GM10248 (cell line): ENCODE measurements around the gene MGAT1.

Experiments used
- CTCF ChIA-PET: fragments of 300-600 bp; sonication (Branson Sonifier 250); formaldehyde crosslinking; extraction: SDS; loops from one replicate; lab custom pipeline; 2021; ENCODE audit warnings: antibody characterized with exemption; lab: Yijun Ruan, JAX
- POLR2A ChIA-PET: fragments of 350-650 bp; sonication (Branson Sonifier 250); formaldehyde crosslinking; extraction: SDS; loops from one replicate; lab custom pipeline; 2020; ENCODE audit warnings: antibody characterized with exemption; lab: Yijun Ruan, JAX
- DNase-seq: peaks from one replicate; pipeline ENCODE4 v3.0.0; 2012; ENCODE audit errors: extremely low spot score
- TF ChIP-seq, protein P1 (sequence below): IDR thresholded peaks from 2 replicates; pipeline ENCODE4 v1.5.1; 2012; ENCODE audit warnings: mild to moderate bottlenecking, low read depth; ENCODE audit errors: extremely low read depth, missing control alignments, control extremely low read depth

The MGAT1 gene

DNA sequence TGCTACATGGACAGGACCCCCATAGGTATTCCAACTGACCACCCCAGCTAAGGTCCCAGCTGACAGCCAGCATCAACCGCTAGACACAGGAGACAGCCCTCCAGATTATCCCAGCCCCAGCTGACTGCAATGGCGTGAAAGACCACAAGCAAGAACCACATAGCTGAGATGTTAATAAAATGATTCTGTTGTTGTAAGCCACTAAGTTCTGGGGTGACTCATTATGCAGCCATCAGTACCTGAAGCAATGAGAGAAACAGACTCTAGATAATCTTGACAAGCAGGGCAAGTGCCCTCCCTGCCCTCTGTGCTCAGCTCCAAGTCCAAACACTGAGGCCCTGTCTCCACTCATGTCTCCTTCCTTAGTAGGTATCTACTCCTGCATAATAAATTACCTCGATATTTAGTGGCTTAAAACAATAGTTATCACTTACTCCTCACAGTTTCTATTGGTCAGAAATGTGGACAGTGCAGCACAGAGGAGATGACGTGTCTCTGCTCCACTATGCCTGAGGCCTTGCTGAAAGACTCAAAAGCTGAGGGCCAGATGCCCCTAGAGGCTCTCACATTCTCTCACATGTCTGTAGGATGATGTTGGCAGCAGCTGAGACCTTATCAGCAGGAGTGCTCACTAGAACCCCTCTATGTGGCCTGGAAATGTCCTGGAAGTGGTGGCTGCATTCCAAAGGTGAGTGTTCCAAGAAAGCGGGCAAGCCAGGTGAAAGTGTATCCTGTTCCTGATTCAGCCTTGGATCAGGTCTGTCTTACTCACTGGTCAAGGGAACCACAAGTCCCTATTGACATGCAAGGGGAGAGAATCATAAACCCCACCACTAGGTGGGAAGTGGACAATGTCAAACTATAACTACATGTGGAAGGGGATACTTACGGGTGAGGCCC, 2.5 kb downstream of the MGAT1 start:
- TF ChIP-seq, protein P1, sequence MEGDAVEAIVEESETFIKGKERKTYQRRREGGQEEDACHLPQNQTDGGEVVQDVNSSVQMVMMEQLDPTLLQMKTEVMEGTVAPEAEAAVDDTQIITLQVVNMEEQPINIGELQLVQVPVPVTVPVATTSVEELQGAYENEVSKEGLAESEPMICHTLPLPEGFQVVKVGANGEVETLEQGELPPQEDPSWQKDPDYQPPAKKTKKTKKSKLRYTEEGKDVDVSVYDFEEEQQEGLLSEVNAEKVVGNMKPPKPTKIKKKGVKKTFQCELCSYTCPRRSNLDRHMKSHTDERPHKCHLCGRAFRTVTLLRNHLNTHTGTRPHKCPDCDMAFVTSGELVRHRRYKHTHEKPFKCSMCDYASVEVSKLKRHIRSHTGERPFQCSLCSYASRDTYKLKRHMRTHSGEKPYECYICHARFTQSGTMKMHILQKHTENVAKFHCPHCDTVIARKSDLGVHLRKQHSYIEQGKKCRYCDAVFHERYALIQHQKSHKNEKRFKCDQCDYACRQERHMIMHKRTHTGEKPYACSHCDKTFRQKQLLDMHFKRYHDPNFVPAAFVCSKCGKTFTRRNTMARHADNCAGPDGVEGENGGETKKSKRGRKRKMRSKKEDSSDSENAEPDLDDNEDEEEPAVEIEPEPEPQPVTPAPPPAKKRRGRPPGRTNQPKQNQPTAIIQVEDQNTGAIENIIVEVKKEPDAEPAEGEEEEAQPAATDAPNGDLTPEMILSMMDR = no peak

DNA sequence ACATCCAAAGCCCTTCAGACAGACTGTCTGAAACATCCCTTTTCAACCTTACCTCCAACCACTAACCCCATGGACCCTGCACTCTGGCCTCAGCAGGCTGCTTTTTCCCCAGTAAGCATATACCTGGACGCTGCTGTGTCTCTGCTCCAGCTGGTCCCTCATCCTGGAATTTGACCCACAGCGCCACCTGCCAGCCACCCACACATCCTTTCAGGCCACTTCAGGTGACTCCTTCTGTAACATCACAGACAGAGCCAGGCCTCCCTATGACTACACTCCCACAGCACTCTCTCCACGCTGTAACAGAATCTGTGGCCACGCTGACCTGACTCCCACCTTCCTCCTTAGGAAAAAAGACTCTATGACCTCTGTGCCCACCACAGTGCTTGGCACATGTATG, 3.4 kb downstream of the MGAT1 start:
- ChIA-PET POLR2A (no interaction called here), CTCF (interaction anchor here (1.4 to 1.5 kb wide), 2 partner anchors 13 to 32 kb away, joined by 3 to 4 read pairs; no protein-coding TSS in a partner anchor)

More for the DNA sequence above, 2.5 kb downstream of the MGAT1 start:
- CTCF ChIA-PET = interaction anchor here (1.4 to 1.6 kb wide), 3 partner anchors 14 to 68 kb away, joined by 3 to 7 read pairs (median 4); no protein-coding TSS in a partner anchor
- POLR2A ChIA-PET = no interaction called here
- no peak for DNase-seq

GRCh38 chr5:180798193-180798592, 4.4 kb downstream of the MGAT1 start:
- DNase-seq = no peak
- TF ChIP-seq, protein P1 = no peak
- ChIA-PET POLR2A (no interaction called here), CTCF (interaction anchor here (1.0 kb wide), 1 partner anchor 34 kb away, joined by 3 read pairs; no protein-coding TSS in a partner anchor)

More for the DNA sequence above, 3.4 kb downstream of the MGAT1 start:
- TF ChIP-seq, protein P1 = no peak
- no peak for DNase-seq

GRCh38 chr5:180797256-180798192, 5.1 kb downstream of the MGAT1 start:
- CTCF ChIA-PET = interaction anchor here (1.0 kb wide), 1 partner anchor 34 kb away, joined by 3 read pairs; no protein-coding TSS in a partner anchor
- no peak for DNase-seq
- POLR2A ChIA-PET = no interaction called here
- TF ChIP-seq, protein P1 = no peak

DNA sequence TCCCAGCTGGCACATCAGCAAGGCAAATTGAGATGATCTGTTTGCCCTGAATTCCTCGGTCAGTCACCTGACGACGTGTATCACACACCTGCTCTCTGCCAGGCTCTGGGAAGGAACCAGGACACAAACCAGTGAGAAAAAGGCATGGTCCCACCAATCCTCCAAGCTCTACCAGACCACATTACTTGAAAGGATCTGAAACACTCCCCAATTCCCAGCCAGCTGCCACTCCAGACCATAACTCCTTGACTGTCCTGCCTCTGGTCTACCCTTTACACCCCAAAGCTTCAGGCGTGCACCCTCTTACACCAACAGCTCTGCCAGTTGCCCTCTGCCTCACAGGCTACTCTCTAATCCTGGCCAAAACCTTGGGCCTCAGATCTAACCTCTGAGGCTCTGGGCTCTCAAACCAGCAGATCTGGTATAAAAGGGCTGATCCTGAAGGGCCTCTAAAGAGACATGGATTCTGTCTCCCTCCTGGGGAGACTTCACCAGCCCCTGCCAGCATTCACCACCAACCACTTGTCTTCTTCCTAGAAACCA, 6.8 kb downstream of the MGAT1 start:
- ChIA-PET CTCF (interaction anchor here (0.9 to 1.7 kb wide), 3 partner anchors 9 to 73 kb away, joined by 3 to 5 read pairs (median 3); no protein-coding TSS in a partner anchor), POLR2A (interaction anchor here (0.6 kb wide), 1 partner anchor 30 kb away, joined by 3 read pairs; no protein-coding TSS in a partner anchor)
- no peak for DNase-seq
- TF ChIP-seq, protein P1 = no peak

- CTCF ChIA-PET = interaction anchor here (1.8 kb wide), 1 partner anchor 9 kb away, joined by 5 read pairs; no protein-coding TSS in a partner anchor
- POLR2A ChIA-PET = interaction anchor here (1.2 kb wide), 1 partner anchor 44 kb away, joined by 3 read pairs; no protein-coding TSS in a partner anchor
- DNase-seq = no peak
- TF ChIP-seq, protein P1 = no peak
Observed at GRCh38 chr5:180792965-180793287, 9.7 kb downstream of the MGAT1 start.
